Suprapubic skin (tissue), 4 donors: ENCODE results near the gene IFRD2. TPM values are rescaled to one million over a fixed set of nuclear protein-coding genes. Genes with fewer than 3 reads are reported as not detected.

Experiments
- DNase-seq, 2 donors: peaks; one replicate each; pipeline ENCODE4 v3.0.0-alpha.2; 2019; ENCODE audit warnings: low spot score in 2 of 2
- H3K27ac ChIP-seq: fragments of 200-600 bp; sonication (generic); one replicate; pipeline ENCODE4 v1.5.1; 2019
- H3K27me3 ChIP-seq: fragments of 200-600 bp; sonication (generic); one replicate; pipeline ENCODE4 v1.5.1; 2019
- H3K36me3 ChIP-seq: fragments of 200-600 bp; sonication (generic); one replicate; pipeline ENCODE4 v1.5.1; 2019
- H3K4me1 ChIP-seq: fragments of 200-600 bp; sonication (generic); one replicate; pipeline ENCODE4 v1.5.1; 2019
- H3K4me3 ChIP-seq: fragments of 200-600 bp; sonication (generic); one replicate; pipeline ENCODE4 v1.5.1; 2019; ENCODE audit warnings: mild to moderate bottlenecking
- H3K9me3 ChIP-seq: fragments of 200-600 bp; sonication (generic); one replicate; pipeline ENCODE4 v1.5.1; 2019
- CTCF ChIP-seq, 2 donors: fragments of 200-600 bp in 1 of 2; fragments of 450-650 bp in 1 of 2; sonication (generic) in 1 of 2; IDR thresholded peaks; one replicate each; pipeline ENCODE4 v1.5.1; 2016 to 2019; ENCODE audit warnings: antibody characterized with exemption in 2 of 2, mild to moderate bottlenecking in 1 of 2, moderate library complexity in 1 of 2
- EP300 ChIP-seq: sonication (generic); formaldehyde crosslinking; IDR thresholded peaks from one replicate; pipeline ENCODE4 v1.6.1; 2017; ENCODE audit warnings: antibody characterized with exemption
- POLR2A ChIP-seq, 2 donors: fragments of 450-650 bp; IDR thresholded peaks; one replicate each; pipeline ENCODE4 v1.6.1; 2017; ENCODE audit warnings: antibody characterized with exemption in 2 of 2, mild to moderate bottlenecking in 2 of 2, moderate library complexity in 2 of 2
- POLR2AphosphoS5 ChIP-seq, 3 donors: sonication (generic); formaldehyde crosslinking; IDR thresholded peaks; one replicate each; pipeline ENCODE4 v1.6.1; 2017; ENCODE audit warnings: antibody characterized with exemption in 3 of 3
- WGBS: methylation state at CpG from one replicate; pipeline ENCODE4 v1.1.5; 2018; 5-methylcytosine and 5-hydroxymethylcytosine counted together
- total RNA-seq, 4 donors: library from RNA; depleted of rRNA; stranded (reverse); fragments of >200 nt; gene quantifications; one replicate each; pipeline ENCODE4 v1.1.0, GENCODE V29; 2016

Gene IFRD2
- total RNA-seq, 4 donors from 2014 or later, result 56.3 to 84.9 (median 75.2) TPM

GRCh38 chr3:50320853-50321335 lies 28.7 kb upstream of the IFRD2 start:
- no peak for DNase-seq
- WGBS, result 0% methylated on average over 6 of the region's 45 CpGs
- H3K9me3 ChIP-seq, result no peaks in the 10 kb centered on the region
- H3K27ac ChIP-seq, result peak overlapping the region; percentile 96
- TF ChIP-seq CTCF (IDR thresholded peaks at IDR 0.05) (no peak), POLR2AphosphoS5 (IDR thresholded peaks at IDR 0.05) (no peak), POLR2A (IDR thresholded peaks at IDR 0.05) (no peak), EP300 (no peak)
- H3K4me1 ChIP-seq, result peaks cover 85% of the 10 kb centered on the region
- peaks cover 28% of the 10 kb centered on the region for H3K36me3 ChIP-seq
- no peaks in the 10 kb centered on the region for H3K27me3 ChIP-seq
- peak overlapping the region; percentile 93 for H3K4me3 ChIP-seq

DNA sequence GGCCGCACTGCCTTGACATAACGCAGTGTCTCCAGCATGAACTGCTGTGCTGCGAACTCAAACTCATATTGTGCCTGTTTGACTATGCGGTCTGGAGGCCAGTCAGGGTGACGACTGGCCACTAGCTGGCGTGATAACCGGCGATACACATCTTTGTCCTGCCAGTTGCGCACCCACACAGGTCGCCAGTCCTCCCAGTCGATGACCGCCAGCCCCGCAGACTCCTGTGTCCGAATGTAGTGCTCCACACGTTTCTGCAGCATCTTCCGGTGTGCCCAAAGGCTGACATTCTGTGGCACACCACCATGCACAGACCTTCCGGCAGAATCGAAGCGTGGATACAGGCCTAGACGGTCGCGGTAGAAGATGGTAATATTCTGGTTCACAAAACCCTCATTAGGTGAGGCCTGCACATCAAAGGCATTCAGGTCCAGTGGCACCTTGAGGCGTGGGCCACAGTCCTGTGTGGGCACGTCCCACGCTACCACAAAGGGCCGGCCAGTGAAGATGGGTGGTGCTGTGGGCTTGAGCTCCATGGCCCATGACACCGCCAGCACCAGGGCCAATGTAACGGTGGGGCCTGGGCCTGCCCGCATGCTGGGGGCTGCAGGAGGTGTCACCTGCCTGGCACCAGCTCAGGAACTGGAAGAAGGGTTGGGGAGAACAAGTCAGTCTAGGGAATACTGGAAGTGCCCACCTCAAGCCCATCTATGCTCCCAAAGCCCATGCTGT lies 27.8 kb upstream of the IFRD2 start:
- Histone ChIP-seq H3K27me3 (no peaks in the 10 kb centered on the region), H3K36me3 (peaks cover 20% of the 10 kb centered on the region), H3K9me3 (no peaks in the 10 kb centered on the region), H3K4me3 (peak overlapping the region; percentile 93), H3K4me1 (peaks cover 89% of the 10 kb centered on the region), H3K27ac (peak overlapping the region; percentile 96)
- WGBS, result 82% methylated on average over 16 of the region's 29 CpGs
- no peak for TF ChIP-seq CTCF (IDR thresholded peaks at IDR 0.05)
- no peak for TF ChIP-seq EP300
- no peak for TF ChIP-seq POLR2A (IDR thresholded peaks at IDR 0.05)
- no peak for TF ChIP-seq POLR2AphosphoS5 (IDR thresholded peaks at IDR 0.05)
- no peak for DNase-seq

- Histone ChIP-seq H3K36me3 (peaks cover 19% of the 10 kb centered on the region), H3K4me3 (peak overlapping the region; percentile 93), H3K27ac (no peak overlapping the region), H3K4me1 (peaks cover 89% of the 10 kb centered on the region), H3K9me3 (no peaks in the 10 kb centered on the region), H3K27me3 (no peaks in the 10 kb centered on the region)
- TF ChIP-seq CTCF (IDR thresholded peaks at IDR 0.05), result no peak
- no peak for TF ChIP-seq EP300
- no peak for TF ChIP-seq POLR2AphosphoS5 (IDR thresholded peaks at IDR 0.05)
- TF ChIP-seq POLR2A (IDR thresholded peaks at IDR 0.05), result no peak
- 87% methylated on average over 14 of the region's 16 CpGs for WGBS
- DNase-seq, result peak in 1 of 2 donors; percentile 63
Measured at GRCh38 chr3:50319181-50319893, 27.1 kb upstream of the IFRD2 start.

DNA sequence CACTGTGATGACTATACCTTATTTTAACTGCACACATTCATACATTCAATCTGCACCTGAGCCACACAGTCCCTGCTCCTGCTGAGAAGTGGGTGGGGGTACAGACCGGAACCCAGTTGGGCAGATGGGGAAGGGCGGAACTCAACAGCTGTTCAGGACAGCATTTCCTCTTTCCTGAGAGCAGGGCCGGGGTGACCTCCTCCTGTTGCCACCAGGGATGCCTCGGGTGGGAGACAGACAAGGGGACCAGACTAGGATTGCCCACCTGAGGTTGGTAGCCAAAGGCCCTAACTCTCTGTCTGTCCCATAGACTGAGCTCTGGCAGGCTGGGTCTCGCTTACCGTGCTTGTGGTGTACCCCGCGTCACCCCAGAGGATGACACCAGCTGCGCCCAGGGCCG lies 26.4 kb upstream of the IFRD2 start:
- Histone ChIP-seq H3K4me1 (peaks cover 87% of the 10 kb centered on the region), H3K27ac (peak overlapping the region; percentile 89), H3K4me3 (peak overlapping the region; percentile 93), H3K9me3 (no peaks in the 10 kb centered on the region), H3K36me3 (peaks cover 19% of the 10 kb centered on the region), H3K27me3 (no peaks in the 10 kb centered on the region)
- TF ChIP-seq POLR2AphosphoS5 (IDR thresholded peaks at IDR 0.05) (no peak), CTCF (IDR thresholded peaks at IDR 0.05) (no peak), POLR2A (IDR thresholded peaks at IDR 0.05) (no peak), EP300 (no peak)
- 85% methylated on average over 10 of the region's 10 CpGs for WGBS
- DNase-seq, result no peak

DNA sequence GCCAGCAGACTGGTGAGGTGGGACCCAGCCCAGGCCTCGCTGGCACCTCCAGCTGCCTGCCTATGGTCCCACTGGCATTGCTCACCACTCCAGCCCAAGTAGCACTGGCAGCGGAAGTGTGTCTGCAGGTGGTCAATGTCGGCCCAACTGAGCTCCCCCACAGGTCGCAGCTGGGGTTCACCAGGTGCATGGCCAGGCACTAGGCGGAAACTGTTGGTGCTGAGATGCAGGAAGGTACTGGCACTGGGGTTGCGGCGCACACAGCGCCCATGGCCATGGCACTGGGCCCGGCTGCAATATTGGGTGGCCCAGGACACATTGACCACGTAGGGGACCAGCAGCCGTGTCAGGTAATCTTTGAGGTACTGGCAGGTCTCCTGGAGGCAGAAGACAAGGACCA lies 25.9 kb upstream of the IFRD2 start:
- Histone ChIP-seq H3K9me3 (no peaks in the 10 kb centered on the region), H3K4me3 (peak overlapping the region; percentile 93), H3K27me3 (no peaks in the 10 kb centered on the region), H3K4me1 (peaks cover 86% of the 10 kb centered on the region), H3K27ac (peak overlapping the region; percentile 89), H3K36me3 (peaks cover 19% of the 10 kb centered on the region)
- 71% methylated on average over 8 of the region's 11 CpGs for WGBS
- no peak for DNase-seq
- TF ChIP-seq POLR2A (IDR thresholded peaks at IDR 0.05) (no peak), EP300 (no peak), CTCF (IDR thresholded peaks at IDR 0.05) (no peak), POLR2AphosphoS5 (IDR thresholded peaks at IDR 0.05) (no peak)
